HG03103 (cell line): ENCODE results near the gene ADRB2.
"Not testable (repeated sequence)": the region's sequence is repeated elsewhere in the genome, so short reads cannot be mapped to it uniquely, and the experiment has no call there.

Experiments
- ATAC-seq: cut with Tn5 transposase; IDR thresholded peaks from one replicate; pipeline ENCODE4 v1.9.1; 2021; ENCODE audit warnings: low read depth; ENCODE audit not compliant: unreplicated experiment

Gene ADRB2

DNA sequence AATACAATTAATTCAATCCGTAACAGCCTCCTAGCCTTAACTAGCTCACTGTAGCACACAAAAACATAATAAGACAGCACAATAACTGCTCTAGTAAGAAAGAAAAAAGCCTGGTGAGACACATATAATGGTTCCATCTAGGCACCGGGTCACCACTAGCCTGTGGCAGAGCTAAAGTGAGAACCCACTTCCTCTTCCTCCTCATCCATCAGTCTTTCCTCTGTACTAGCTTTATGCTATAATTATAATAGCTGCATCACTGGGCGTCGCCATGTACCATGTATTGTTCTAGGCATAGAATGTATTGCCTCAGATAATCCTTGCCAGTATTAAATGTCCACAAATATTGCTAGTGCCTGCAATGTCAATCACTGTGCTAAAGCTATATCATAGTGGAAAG is 23.1 kb downstream of the ADRB2 start:
- no peak for ATAC-seq

DNA sequence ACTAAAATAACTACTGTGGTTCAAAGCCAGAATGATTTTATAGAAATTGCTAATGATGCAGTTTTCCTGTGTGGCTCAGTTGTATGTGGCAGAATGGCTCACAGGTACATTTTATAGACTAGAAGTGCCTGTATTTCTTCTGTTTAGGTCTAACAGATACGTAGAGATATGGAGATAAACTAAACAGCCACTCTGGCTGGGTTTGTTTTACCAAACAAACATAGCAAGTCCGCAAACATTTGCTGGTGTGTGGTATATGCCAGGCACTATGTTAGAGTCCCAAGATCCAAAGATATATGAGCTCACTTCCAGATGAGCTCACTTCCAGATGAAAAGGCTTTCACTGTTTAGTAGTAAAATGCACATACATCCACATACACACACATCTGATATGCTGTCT is 24.4 kb downstream of the ADRB2 start:
- ATAC-seq, result no peak

- ATAC-seq, result no peak
Observed at GRCh38 chr5:148853868-148854267, 27.5 kb downstream of the ADRB2 start.

DNA sequence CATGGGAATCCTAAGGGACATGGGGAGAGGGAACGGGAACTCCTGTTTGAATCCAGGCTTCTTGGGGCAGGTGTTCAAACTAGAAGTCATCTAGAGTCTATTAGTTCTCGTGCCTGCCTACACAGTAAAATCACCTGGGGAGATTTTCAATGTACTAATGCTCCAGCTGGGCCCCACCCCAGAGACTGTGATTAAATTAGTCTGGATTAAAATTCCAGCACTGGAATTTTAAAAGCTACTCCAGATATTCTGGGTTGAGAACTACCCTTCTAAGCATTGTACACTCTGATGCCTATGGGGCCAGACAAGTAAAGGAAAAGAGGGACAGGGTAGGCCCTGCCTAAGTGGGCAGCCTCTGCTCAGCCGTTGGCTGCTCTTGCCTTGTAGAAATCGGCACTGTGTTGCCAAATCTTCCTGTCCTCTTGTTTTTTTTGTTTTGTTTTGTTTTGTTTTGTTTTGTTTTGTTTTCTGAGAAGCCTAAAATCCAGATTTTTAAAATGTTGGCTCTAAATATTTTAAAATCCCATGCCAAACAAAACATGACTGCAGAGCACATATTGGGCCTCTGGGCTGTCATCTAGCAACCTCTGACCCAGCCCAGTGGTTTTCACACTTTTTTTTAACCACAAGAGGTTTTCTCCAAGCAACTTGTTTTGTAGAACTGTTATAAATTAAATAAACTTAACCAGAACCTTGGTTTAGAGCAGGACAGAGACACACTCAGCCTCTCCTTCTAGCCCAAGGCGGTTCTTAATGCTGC is 29.0 kb downstream of the ADRB2 start:
- ATAC-seq, result no peak

- ATAC-seq, result no peak
Observed at GRCh38 chr5:148856009-148856367, 29.6 kb downstream of the ADRB2 start.

- no peak for ATAC-seq
Observed at GRCh38 chr5:148856424-148856823, 30.0 kb downstream of the ADRB2 start.

GRCh38 chr5:148857474-148857873 is 31.1 kb downstream of the ADRB2 start:
- no peak for ATAC-seq

DNA sequence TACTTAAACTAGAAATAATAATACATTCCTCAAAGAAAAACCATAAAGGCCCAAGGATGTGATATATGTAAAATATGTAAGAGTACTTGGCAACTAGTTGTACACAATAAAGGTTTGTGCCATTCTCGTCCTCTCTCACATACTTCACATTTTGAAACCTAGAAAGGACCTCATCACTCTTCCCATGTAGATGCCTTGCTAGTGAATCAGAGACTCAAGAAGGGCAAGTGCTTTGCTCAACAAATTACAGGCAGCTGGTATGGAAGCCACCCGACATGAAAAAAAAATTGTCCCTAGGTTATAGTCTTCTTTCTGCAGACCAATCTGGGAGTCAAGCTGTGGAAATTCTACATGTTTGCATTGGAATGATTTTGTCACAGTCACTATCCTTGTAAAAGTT is 31.7 kb downstream of the ADRB2 start:
- ATAC-seq, result no peak

GRCh38 chr5:148858547-148858946 is 32.1 kb downstream of the ADRB2 start:
- ATAC-seq, result no peak

DNA sequence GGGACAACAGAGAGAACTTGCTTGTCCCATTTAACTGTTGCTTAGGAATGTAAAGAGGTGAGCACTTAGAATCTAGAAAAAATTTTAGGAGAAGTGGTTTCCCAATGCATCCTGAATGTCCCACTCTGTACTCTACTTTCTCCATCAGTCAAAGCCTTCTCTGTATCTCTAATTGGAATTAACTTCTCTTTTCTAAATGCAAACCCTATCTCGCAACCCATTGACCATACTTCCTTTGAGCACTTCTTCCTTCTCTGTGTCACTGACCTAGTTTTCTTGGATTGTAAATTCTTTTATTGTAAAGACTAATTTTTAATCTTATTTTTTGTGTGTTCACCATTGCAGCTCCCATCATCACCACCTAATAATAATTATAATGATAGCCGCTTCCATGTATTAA is 33.3 kb downstream of the ADRB2 start:
- no peak for ATAC-seq

DNA sequence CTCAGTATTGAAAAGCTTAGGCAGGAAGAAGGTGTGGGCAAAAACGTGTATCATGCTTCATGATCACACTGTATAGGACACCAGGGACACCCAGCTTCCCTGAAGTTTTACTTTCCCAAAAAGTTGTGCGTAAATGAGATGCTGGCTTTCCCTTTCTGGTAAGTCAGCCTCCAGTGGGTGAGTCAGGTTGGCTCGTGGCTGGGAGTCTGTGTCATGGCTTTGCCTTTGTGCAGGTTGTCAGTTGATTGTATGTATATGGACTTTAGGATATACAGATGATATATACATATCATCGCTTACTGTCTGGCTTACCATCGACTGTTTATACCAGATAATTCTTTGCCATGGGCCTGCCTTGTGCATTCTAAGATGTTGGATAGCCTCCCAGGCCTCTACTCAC is 34.2 kb downstream of the ADRB2 start:
- ATAC-seq, result no peak

DNA sequence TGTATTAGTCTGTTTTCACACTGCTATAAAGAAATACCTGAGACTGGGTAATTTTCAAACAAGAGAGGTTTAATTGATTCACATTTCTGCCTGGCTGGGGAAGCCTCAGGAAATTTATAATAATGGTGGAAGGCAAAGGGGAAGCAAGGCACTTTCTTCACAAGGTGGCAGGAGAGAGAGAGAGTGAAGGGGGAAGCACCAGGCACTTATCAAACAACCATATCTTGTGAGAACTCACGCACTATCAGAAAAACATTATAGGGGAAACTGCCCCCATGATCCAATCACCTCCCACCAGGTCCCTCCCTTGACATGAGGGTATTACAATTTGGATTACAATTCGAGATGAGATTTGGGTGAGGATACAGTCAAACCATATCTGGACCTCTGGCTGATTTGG is 34.7 kb downstream of the ADRB2 start:
- no peak for ATAC-seq

GRCh38 chr5:148861696-148862095 is 35.3 kb downstream of the ADRB2 start:
- ATAC-seq, result no peak

DNA sequence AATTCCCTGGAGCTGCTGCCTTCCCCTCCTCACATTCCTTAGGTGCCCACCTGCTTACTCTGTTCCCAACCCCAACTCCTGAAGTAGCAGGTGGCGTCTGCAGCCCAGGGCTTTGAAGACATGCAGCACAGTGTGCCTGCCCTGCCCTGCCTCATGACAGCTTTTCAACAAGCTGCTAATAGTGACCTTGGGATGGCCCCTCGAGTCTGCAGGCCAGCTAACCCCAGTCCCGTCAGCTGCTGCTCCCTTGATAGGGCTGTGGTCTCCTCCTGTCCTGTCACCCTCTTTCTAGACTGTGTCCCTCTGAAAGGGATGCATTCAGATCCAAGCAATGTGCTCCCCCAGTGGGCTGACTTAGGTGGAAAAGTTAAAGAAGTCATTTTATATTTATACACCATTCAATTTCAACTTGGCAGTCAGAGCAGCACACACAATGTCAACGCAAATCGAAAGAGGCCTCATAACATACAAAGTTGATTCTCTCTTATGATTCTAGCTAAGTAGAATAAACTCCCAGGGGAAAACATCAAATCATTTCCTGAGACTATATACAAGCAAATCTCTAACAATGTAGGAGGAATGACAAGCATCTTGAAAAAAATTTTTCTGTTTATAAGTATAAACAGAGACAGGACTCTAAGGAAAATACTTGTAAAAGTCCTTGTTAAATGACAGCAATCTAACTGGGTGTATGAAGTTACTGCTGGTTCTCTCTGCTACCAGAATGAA is 37.9 kb downstream of the ADRB2 start:
- no peak for ATAC-seq

- ATAC-seq, result no peak
Observed at GRCh38 chr5:148866024-148866423, 39.6 kb downstream of the ADRB2 start.

GRCh38 chr5:148873120-148873519 is 46.7 kb downstream of the ADRB2 start:
- no peak for ATAC-seq

DNA sequence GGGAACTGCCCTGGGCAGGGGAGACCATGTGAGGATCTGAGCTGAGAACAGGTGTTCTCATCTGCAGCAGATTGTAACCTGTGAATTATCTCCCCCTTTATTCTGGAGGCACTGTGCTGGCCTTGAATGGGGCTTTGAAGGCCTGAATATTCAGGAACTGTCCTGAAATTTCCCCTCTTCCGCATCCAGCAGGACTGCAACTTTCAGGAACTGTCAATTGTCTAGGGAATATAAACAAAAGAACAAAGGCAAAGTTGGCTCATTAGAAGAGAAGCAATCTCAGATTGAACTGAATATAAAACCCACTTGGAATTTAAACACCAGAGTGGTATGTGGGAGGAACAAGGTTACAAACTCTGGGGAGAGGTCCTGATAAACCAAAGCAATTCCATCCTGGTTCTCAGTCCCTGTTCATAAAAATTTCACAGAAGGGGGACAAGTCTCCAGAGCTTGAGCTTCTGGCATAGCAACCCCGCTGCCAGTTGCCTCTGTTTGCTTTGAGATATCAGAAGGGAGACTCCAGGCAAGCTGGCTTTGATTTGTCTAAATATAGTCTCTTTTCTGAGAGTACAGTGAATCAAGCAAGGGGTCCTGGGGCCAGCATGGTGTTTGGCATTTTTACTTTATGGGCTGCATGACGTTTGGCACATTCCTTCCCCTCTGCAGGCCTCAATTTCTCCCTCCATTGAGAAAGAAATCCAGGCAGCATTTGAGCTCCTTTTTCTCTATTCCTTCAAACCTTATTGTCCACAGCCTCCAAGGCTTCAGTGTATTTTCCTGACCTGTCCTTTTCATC is 47.5 kb downstream of the ADRB2 start:
- no peak for ATAC-seq

DNA sequence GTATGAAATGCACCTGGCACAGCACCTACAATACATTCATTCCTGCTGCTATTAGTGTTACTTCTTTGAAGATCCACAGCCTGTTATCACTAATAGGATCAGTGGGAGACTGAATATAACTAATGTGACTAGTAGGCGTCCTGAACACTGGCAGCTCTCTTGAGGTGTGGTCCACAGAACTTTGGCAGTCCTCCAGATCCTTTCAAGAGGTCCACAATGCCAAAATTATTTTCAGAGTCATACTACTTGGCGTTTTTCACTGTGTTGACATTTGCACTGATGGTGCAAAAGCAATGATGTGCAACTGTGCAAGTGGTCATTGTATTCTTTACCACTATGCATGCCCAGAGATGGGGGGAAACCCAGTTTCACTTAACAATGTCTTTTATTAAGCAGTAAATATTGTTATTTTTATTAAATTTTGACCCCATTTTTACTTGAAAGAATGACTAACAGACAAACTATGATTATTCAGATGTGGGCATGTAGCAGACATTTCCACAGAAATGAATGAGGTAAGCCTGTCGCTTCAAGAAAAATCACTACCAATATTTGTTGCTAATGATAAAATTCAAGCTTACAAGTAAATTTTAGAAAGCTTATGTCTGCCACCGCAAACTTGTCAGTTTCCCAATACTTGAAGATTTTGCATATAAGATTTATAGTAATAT is 48.9 kb downstream of the ADRB2 start:
- ATAC-seq, result no peak

DNA sequence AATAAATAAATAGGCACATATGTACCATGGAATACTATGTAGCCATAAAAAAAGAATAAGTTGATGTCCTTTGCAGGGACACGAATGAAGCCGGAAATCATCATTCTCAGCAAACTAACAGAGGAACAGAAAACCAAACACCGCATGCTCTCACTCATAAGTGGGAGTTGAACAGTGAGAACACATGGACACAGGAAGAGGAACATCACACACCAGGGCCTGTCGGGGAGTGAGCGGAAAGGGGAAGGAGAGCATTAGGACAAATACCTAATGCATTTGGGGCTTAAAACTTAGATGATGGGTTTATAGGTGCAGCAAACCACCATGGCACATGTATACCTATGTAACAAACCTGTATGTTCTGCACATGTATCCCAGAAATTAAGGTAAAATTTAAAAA is 51.0 kb downstream of the ADRB2 start:
- ATAC-seq, result not testable (repeated sequence)
